Epidermal melanocyte (primary cell): ENCODE data around the gene APBA2.
A peak's percentile ranks its signal among the peaks of the same experiment; 100 is the strongest.
"Not testable (repeated sequence)": the region's sequence is repeated elsewhere in the genome, so short reads cannot be mapped to it uniquely, and the experiment has no call there.

Experiments
- DNase-seq: peaks from one replicate; pipeline ENCODE4 v3.0.0; 2011; ENCODE audit warnings: low spot score; ENCODE audit not compliant: insufficient read length

The APBA2 gene

DNA sequence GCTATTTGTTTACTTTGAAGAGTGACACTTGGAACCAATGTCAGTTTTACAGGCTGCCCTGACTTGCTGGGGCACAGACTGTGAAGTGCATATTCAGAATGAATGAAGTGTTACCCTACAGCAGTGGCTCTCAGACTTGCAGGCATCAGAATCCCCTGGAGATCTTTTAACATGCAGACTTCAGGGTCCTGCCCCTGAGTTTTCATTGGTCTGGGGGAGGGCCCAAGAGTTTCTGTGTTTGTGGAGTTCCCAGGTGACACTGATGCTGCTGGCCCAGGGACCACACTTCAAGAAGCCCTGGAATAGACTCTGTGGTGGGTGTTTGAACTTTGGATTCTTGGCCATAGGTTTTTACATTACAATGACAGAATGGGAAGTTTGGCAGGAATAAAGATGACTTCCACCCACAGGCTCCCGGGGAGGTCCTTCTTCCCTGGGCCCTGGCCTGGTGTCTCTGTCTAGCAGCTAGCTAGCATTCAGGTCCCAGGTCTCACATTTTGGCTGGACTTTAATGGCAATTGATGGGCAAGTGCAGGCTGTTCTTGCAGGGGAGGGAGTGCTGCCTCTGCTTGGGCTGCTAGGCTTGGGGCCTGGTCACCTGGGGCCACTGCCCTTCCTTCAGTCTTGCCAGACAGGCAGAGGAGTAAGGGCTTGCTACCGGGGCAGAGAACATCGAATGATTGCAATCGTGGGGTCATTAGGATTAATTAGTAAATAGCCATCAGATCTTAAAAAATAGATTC, 149.0 kb downstream of the APBA2 start:
- DNase-seq = no peak

DNA sequence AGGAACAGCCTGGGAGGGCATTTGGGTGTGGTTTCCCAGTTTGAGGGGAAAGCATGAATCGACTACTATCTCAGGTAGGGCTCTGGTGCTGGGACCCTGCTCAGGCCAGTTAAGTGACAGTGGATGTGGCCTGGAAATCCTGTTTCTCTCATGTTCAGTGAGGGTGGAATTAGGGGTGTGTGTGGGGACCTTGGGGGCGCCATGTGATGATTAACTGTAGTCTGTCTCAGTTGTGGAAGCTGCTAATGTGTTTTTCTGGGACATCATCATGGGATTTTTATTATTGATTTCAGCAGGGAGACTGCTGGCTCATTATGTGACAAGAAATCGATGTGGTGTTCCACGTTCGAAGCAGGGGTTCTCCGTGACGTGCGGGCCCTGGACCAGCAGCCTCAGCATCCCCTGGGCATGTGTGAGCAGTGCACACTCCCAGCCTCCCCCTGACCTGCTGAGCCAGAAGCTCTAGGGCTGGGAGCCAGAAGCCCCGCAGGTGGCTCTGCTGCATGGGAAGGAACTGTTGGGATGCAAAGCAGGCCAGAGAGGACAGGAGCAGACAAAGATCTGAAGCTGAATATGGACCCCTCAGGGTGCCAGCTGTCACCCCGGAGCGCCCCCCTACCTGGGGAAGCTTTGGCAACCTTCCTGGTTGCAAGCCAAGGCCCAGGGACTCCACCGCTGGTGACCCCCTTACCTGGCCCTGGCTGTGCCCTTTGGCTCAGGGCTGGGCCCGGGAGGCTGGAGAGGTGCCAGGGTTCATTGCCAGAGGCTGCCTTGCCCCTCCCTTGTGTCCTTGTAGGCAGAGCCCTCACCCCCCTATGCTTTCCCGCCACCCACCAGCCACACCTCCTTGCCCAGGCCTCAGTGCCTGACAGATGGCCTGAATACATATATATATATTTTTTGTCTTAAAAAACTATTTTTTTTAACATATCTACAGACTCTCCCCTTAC, 149.8 kb downstream of the APBA2 start:
- DNase-seq = no peak

DNA sequence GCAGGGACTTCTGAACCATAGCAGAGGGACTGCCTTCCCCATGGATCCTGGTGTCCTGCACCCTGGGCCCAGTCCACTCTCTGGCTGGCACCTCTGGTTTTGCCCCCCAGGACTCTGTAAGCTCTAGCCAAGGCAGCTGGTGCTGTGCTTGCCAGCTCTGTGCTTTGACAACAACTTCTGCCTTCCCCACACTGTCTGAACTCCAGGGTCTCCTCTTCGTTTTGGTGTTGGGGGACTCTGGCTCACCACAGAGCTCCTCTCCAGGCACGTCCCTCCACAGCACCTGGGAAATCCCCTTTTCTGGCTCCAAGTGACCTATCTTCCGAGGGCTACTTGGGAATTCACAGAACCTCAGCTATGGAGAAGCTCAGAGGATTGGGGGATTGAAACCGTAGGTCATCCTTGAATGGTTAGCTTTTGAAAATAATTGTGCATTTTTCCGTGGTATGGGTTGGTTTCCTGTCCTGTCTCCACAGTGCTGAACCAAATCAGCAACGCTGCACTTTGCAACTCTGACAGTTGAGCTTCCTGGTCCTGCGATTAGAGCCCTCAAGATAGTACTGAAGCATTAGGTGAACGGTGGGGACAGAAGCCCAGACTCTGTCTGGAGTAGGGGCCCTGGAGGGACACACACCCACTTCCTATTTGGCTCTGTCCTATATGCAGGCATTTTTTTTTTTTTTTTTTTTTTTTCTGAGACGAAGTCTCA, 152.4 kb downstream of the APBA2 start:
- no peak for DNase-seq

DNA sequence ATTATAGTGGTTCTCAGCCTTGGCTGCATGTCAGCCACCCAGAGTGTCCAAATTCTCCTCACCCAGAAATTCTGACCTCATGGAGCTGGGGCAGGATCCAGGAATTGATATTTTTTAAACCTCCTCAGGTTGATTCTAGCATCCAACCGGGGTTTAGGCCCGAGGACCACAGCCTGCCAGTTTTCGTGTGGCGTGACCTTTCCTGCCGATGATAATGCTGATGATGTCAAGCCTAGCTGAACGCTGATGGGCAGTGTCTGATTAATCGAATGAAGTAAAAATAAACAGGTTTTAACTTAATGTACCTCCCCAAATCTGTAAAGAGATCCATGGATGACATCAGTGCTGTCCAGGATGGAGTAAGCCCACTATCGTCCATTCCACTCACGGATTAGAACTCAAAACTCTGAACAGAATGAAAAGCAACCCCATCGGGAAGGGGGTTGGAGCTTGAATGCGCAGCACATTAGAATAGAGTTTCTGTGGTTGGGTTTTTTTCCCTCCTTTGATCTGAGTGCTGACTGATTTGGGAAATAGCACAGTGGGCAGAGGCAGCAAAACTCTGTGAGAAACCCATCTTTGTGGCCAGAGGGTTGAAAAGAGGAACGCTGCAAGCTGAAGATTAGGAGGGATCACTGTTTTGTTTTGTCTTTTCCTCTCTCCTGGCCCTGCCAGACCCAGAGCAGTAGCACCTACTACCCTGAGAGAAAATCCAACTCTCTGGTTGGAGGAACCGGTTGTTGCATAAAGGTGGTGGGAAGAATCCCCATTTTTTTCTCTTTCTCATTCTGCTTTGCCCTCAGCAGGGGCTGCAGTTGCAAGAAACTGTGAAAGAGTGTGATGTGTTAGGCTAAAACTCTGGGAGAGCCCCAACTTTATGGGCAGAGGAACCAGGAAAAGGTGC, 153.9 kb downstream of the APBA2 start:
- no peak for DNase-seq

DNA sequence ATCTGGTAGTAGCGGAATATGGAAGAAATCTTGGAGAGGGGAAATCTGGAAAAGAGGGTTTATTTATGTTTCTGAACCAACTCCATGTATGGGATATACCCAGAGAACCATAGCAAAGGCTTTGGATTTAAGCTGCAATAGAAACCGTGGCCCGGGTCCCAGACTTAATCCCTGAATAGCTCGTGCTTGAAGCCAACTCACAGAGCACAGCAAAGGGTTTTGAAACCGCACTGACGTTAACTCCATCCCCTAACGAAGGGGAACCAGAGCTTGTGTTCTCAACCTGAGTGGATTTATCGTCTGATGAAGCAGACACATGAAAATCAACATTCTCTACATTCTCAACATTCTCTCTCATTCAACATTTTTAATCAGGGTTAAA, 154.6 kb downstream of the APBA2 start:
- no peak for DNase-seq

DNA sequence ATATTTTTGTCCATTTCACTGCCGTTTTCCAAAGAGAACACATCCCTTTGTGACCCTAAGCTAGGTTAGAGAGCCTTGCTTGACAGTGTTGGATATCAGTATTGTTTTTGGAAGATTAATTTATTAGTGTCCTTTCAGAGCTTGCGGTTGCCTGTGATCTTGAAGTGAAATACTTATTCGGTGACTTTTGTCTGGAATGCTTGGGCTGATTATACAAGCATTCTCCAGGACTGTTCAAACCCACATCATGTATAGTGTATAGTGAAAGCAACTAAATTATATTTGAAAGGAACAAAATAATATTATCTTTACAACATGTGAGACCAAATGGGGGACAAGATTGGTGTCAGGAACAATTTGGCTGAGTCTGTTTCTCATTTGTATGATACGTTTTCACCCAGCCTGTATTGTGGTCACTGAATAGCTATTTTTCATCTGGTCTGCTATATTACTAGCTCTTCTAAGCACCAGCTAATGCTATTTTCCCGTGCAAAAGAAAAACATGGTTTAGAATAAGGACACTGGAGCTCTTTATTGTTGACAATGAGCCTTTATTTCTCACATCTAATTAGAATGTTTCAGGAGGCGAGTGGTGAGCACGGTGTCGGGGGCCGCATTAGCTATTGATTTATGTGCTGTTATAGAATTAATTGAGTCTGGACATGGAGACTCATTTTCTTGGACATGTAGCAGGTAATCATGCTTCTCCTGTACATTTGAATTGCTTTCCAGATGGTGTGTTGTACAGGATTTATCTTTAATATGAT, 158.1 kb downstream of the APBA2 start:
- DNase-seq = peak; percentile 48

DNA sequence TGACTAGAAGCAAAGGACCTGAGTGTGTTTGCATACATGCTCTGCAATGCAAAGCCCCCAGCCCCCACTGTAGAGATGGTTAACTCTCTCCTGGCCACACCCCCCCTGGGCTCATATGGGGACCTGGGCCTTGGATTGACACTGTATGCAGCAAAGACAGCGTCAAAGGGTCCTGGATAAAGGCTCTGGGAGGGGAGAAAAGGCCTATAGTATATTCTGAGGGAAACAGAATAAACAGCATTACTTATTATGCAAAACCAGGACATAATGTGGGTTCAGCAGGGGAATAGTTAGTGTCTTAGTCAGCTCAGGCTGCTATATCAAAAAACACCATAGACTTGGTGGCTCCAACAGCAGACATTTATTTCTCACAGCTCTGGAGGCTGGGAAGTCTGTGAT, 158.7 kb downstream of the APBA2 start:
- DNase-seq = no peak

DNA sequence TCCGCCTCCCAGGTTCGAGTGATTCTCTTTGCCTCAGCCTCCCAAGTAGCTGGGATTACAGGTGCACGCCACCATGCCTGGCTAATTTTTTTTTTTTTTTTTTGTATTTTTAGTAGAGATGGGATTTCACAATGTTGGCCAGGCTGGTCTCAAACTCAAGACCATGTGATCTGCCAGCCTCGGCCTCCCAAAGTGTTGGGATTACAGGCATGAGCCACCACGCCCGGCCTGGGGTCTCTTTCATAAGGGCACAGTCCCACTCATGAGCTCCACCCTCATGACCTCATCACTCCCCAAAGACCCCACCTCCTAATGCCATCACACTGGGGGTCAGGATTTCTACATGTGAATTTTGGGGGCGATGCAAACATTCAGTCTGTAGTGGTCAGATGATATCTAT, 159.4 kb downstream of the APBA2 start:
- DNase-seq = not testable (repeated sequence)

DNA sequence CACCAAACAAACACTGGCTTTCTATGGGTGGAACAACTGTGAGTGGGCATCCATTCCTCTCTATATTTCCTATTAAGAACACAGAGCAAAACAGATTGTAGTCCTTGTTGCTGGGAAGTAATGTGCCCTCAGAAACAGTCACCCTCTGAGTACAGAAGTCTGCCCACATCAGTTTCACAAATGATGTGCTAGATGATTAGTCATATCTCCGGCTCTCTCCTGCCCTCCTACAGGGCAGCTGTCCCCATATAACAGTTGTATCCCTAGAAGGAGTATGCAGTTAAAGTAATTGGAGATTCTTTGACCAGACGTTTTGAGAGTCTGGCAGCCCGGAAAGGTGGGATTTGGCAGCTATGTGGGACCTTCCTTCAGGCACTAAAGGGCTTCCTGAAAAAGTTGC, 159.9 kb downstream of the APBA2 start:
- no peak for DNase-seq

DNA sequence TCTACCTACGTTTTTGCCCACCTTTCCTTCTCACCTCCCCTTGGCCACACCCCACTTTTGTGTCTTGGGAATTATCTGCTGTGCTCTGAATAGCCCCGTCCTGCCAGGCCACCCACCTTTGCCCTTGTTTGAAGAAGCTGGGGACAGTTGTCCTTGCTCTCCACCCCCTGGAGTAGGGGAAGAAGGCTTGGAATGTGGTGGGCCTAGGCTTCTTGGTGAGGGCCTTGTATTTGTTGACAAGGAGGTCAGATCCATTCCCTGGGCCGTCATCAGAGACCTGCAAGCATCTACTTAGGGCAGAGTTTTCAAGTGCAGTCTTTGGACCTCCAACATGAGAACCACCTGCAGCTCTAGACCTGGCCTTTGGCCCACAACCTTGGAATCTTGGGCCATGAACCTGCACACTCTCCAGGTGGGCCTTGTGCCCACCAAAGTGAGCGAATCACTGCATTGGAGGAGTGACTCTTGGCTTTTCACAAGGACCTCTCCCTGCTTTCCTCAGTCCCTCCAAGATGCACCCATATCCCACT, 160.6 kb downstream of the APBA2 start:
- DNase-seq = no peak

DNA sequence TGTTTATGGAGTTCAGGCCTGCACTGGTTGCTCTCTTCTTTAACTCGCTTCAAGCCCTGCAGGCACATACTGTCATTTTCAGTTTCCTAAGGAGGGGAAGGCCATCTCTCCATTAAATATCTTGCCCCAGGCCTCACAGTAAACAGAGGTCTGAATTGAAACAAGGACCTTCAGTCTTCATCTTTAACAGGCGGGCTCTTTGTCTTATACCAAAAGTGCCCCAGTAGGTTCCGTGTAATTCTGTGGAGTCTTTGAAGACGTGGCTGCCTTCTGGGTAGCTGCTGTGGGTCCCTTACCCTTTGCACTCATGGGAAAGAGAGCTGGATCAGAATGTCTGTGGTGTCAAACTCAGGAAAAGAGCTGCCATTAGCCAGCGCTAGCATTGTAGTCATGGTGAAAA, 161.2 kb downstream of the APBA2 start:
- peak; percentile 73 for DNase-seq

DNA sequence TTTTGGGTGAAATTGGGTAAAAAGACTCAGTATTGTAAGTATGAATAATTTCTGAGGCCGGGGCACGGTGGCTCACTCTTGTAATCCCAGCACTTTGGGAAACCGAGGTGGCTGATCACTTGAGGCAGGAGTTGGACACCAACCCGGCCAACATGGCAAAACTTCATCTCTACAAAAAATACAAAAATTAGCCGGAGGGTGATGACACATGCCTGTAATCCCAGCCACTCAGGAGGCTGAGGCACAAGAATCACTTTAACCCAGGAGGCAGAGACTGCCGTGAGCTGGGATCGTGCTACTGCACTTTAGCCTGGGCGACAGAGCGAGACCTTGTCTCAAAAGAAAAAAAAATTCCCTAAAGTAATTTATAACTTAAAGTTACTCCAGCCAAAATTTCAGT, 162.2 kb downstream of the APBA2 start:
- DNase-seq = no peak

DNA sequence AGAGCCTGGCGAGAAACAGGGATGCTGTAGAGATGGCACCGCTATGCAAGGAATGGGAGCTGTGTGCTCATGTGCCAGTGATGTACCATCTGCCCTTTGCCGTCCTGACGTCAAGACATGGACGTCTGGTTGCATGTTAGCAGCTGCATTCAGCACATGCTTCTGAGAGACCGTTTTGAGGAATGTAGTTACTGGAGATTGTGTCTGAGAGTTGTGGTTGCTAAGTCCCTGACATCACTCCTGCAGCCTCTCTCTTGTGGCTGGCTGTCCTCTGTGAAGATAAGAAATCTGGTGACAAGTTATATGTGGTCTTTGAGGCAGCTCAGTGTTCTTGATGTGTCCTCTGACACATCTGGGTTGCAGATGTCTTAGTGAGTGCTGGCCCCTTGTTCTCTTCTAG, 165.1 kb downstream of the APBA2 start:
- DNase-seq = peak; percentile 71

DNA sequence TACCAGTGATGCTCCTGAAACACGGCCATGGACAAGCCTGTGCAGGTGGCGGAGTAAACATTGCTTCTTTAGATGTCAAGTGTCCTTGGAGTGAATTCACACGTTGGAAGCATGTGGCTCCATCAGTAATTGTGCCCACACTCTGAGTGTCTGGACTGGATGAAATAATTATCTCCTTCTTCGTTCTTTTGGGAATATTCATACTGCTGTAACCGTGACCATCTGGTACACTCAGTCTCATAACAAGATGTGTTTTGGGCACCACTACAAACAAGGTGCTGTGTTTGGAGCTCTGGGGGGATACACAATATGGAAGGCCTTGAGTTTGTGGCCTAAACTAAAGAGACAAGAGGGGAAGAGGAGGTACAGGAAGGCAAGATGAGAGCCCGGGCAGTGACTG, 165.6 kb downstream of the APBA2 start:
- DNase-seq = no peak

DNA sequence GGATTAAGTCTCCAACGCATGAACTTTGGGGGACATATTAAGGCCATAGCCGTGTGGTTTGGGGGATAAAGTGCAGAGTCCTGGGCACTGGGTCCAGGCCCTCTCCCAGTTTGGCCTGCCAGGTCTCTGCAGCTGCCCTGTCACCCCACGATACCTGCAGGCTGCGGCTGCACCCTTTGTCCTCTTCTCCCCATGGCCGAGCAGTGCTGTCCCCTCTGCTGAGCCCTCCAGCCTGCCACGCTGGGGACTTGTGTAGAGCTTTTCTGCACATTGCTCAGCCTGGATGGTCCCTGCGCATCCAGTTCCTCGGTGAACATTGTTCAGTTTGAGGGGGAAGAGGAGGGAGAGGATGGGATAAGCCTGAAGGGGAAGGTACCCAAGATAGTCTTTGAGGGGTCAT, 167.2 kb downstream of the APBA2 start:
- DNase-seq = no peak

DNA sequence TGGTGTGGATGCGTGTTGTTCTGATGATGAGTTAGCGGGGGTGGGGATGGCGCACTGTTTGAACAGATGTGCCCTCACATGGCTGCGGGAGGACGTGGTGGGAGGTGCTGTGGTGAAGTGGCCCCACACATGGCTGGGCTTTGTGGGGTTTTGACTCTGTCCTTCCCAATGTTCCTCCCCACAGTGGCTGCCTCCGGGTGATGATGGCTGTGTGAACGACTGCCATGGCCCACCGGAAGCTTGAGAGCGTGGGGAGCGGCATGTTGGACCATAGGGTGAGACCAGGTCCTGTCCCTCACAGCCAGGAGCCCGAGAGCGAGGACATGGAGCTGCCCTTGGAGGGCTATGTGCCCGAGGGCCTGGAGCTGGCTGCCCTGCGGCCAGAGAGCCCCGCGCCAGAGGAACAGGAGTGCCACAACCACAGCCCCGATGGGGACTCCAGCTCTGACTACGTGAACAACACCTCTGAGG, 167.9 kb downstream of the APBA2 start:
- DNase-seq = no peak

DNA sequence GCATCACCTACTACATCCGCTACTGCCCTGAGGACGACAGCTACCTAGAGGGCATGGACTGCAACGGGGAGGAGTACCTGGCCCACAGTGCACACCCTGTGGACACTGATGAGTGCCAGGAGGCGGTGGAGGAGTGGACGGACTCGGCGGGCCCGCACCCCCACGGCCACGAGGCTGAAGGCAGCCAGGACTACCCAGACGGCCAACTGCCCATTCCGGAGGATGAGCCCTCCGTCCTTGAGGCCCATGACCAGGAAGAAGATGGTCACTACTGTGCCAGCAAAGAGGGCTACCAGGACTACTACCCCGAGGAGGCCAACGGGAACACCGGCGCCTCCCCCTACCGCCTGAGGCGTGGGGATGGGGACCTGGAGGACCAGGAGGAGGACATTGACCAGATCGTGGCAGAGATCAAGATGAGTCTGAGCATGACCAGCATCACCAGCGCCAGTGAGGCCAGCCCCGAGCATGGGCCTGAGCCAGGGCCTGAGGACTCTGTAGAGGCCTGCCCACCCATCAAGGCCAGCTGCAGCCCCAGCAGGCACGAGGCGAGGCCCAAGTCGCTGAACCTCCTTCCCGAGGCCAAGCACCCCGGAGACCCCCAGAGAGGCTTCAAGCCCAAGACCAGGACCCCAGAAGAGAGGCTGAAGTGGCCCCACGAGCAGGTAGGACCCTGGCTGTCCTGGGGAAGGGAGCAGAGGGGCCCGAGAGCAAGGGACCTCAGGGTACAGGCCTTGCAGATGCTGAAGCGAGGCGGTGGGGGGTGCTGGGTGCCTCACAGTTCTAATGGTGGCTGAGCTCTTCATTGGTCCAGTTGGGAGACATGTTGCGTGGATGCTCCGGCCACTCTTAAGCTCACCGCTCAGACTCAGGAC, 168.6 kb downstream of the APBA2 start:
- DNase-seq = no peak

DNA sequence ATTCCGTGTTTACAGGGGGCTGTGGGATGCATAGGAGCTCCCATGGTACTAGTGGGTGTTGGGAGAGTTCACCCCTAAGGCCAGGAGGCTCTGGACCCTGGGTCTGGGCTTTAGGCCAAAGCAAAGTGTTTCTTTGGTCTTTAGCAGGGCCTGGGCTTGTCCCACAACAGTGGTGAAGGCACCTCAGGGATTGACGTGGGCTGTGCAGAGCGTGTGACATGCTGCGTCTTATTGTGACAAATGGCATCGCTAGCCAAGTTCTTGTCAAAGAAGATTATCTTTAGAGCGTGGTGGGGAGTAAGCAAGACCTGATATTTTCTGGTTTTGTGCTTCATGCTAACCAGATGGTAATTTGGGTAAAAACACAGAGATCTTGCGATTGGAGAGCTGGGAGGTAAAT, 170.1 kb downstream of the APBA2 start:
- DNase-seq = no peak
